GM19324 (cell line): ENCODE data around the gene RFLNA.

ENCODE experiments used
- ATAC-seq: cut with Tn5 transposase; IDR thresholded peaks from one replicate; pipeline ENCODE4 v1.9.1; 2021; ENCODE audit warnings: mild to moderate bottlenecking, moderate library complexity; ENCODE audit not compliant: unreplicated experiment, low FRiP score

The RFLNA gene

DNA sequence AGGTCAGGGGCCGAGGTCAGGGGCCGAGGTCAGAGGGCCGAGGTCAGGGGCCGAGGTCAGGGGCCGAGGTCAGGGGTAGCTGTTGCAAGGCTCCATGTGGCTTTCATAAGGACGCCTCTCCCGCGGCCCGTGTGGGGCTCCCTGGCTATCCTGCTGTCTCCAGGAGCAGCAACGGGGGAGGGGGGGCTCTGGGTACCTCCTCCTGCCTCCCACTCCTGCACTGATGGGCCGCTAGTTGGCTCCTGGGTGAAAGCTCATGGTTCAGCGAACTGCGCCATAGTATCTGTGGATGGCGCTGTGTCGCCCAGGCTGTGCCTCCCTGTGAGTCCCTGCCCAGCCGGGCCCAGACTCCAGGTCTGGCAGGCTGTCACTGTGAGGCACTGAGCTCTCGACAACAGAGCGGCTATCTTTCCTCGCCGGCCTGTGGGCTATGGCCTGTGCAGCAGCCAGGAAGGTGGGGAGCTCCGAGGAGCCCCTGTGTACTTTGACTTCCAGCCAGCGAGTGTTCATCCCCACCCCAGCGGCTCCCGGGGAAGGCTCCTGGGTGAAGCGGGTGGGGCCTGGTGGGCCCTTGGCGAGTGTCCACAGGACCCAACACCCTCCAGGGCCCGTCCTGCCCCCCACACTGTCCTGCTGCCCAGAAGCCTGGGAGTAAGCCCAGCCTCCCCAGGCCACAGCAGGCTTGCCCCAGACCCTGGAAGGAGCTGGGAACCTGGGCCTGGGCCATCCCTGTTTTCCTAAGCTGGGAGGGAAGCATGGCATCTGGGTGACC is 8.1 kb downstream of the RFLNA start:
- ATAC-seq, result no peak

DNA sequence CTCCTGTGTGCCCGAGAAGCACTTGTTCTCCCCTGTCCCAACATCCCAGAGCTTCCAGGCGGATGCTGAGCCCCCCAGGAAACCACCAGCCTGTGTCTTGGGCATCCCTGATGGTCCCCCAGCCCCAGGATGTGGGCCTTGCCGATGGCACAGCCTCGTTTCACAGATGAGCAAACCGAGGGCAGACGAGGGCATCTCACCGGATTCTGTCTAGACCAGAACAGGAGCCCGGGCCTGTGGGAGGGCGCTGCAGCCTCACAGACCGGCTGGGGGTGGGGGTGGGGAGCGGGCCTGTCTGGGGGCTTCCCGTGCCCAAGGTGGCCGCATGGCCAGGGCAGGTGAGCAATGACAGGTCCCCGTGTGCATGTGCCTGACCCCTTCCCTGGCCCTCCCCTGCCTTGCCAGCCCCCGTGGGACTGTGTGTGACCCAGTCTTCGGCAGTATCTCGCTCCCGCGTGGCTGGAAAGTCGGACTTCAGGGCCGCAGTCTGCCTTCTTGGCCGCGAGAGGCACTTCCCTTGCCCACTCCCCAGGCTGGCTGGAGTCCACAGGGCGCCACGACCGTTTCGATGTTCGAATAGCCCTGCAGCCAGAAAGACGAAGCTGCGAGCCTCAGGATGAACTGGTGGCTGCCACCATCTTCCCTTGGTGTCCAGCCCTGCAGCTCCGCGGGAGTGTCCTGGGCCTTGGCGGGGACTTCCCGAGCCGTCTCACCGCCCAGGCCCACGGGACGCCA is 8.9 kb downstream of the RFLNA start:
- no peak for ATAC-seq

DNA sequence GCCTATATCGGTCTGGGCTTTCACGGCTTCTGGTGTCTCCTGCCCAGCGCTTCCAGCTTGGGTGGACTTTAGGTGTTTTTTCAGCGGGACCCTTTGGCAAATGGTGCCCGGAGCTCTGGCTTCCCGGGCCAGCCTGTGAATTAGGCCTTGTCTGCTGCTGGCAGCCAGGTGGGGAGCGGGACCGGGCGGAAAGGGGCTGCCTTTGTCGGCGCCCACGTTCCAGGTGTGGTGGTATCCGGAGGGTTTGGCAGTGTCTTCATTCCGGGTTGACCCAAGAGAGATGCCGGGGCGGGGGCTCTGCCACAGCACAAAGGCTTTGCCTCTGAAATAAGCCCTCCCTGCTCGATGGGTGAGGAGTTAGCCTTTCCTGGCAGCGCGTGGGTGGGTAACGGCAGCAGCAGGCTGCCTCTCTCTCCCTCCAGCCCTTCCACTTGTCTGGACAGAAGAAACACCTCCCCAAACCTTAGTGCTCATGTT is 9.5 kb downstream of the RFLNA start:
- ATAC-seq, result no peak

DNA sequence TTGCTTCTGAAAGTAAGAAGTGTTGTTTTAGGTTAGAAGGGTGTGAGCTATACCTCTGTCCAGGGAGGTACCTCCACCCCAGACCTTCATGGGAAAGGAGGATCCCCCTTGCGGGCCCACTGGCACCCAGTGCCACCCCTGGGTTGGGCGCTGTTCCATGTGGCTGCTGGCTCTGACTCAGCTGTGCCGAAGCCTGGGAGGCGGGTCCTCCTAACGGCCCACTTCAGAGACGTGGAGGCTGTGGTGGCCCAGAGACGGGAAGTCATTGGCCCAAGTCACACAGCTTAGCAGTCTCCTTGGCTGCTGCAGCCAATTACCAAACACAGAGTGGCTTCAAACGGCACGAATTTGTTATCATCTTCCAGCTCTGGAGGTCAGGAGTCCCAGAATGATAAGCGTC is 10.2 kb downstream of the RFLNA start:
- no peak for ATAC-seq

DNA sequence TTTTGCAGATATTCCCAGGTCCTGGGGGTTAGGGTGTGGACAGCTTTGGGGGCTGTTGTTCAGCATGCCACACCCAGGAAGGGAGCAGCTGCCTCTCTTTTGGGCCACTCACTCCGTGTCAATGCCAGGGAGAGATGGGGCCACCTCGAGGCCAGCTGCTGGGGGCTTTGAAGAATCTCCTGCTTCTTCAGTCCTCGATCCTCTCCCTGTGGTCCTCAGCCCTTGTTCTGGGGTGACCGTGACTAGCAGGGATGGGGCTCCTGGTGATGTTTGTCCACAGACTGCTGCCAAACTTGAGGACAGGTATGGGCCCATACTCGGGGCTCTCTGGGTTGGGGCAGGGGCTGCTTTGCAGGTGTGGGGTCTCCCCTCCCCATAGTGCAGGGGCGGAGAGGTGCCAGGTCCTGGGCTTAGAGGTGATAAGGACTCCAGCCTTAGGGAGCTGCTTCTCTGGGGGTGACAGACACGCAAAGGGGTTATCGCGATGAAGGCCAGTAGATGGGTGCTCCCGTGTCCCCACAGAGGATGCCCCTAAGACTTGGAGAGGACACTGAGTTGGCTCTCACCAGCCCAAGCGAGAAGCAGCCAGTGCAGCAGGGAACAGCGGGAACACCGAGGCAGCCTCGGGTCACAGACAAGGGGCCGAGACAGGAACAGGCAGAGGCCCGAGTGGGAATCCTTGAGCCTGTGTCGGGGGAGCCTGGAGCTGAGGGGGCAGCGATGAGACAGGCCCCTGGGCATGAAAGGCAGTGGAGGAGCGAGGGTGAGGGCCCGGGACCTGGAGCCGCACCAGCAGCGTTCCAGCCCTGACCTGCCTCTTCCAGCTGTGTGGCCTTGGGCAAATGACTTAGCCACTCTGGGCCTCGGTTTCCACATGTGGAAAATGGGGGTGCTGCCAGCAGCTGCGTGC is 11.1 kb downstream of the RFLNA start:
- ATAC-seq, result no peak

DNA sequence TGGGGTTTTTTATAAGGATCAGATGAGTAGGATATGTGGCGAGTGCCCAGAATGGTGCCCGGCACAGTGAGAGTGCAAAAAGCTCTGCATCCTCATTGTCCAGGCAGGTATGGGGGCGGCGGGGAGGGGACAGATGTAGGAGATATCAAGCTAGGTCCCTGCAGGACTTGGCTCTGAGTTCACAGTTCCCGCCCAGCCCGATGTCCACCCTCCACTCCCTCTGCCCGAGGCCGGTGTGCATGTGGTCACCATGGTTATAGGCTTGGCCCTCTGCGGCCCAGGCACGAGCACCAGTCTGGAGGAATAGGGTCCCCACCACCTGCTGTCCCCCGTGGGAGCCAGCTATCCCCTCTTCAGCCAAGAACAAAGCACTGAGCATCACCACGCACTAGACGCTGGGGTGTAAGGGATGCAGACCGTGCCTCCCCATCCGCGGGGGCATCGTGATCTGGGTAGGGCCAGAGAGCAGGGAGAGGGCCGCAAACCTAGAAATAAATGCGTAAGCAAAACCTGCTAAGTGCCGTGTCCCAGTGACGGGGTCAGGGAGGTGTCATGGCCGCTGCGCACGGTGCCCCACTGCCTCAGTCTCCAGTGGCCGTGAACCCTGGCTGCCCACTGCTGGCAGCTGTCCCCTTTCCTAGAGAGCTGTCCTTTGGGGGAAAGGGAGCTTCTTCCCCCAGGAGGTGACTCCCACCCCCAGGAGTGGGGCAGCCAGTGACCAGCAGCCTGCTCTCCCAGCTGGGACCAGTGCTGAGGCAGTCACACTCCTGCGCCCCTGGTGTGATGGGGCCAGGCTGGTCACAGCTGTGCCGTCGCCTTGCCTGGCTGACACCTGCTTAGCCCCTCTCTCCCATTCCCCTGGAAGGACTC is 12.0 kb downstream of the RFLNA start:
- ATAC-seq, result no peak

DNA sequence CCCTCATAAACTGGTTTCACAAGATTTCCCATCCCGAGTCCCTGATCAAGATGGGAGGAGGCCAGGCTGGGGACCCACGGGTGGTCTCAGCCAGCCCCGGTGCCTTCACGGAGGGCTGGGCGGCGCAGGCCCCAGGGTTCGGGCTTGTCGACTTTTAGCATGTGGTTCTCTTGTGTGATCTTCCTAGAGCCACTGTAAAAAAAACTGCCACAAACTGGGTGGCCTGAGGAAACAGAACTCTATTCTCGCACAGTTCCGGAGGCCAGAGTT is 12.6 kb downstream of the RFLNA start:
- no peak for ATAC-seq

DNA sequence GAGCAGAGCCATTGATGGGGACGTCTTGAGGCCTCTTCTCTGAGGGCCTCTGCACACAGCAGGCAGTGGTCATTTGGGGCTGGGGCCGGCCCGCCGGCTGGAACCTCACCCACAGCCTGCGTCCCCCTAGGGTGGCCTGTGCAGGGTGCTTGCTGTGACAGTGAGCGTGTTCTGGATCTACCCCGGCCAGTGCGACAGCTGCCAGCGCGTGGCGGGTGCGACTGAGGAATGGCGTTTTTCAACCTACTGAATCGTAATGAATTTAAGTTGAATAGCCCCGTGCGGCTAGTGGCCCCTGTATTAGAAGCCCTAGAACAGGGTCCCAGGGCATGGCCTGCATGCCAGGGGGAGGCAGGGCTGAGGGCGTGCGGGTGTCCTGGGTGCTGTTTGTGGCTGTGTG is 13.8 kb downstream of the RFLNA start:
- ATAC-seq, result no peak

DNA sequence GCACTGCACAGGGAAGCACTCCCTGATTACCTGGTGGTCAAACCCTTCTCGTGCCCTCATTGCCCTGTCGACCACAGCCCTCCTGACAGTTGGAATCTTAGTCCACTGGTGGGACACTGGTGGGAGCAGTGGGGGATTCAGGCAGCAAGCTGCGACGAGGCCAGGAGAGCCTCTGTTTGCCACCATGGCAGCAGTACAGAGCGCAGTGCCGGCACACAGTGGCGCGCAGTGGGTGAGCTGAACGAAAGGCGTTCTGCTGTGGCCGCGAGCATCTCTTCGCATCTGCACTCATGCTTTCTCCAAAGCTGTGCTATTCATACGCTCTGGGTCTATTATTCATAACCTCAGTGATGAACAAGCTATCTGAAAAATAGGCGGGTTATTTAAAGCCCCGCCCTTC is 14.3 kb downstream of the RFLNA start:
- no peak for ATAC-seq

DNA sequence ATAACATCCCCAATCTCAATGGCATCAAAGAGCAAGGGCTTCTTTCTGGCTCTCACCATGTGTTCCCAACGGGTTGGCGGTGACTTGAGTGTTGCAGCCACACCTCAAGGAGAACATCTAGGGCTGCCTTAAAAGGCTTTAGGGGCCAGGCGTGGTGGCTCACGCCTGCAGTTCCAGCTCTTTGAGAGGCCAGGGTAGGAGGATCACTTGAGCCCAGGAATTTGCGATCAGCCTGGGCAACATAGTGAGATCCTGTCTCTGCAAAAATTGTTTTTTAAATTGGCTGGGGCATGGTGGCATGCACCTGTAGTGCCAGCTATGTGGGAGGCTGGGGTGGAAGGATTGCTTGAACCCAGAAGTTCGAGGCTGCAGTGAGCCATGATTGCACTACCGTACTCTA is 14.9 kb downstream of the RFLNA start:
- ATAC-seq, result no peak

DNA sequence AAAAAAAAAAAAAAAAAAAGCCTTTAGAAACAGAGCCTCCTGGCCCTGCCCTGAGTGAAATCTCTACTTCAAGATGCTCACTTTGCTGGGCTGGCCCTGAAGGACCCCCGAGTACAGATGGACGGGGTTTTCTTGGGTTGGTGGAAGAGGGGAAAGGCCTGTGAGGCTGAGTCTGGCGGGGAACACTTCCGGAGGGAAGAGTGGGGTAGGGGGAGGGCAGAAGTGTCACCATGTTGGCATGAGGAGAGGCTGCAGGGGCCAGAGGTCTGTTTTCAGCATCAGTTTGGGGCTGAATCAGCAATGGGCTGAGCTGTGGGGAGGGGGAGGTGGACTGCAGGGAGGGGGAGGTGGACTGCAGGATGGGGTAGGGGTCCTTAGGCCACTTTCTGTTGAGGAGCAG is 15.3 kb downstream of the RFLNA start:
- ATAC-seq, result no peak

DNA sequence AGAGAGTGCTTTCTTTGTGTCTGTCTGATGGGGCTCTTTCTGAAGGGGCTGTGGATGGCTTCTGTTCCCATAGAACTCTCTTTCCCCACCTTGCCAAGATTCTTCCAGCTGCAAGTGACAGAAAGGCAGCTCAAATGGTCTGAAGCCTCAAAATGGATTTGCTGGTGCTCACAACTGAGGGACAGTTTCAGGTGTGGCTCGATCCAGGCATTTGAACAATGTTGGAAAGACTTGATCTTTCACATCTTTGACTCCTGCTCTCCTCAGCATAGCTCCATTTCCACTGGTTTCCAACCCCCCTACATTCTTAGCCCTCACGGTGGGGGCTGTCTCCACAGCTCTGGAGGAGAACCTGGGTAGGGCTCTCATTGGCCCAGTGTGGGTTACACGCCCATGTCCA is 15.9 kb downstream of the RFLNA start:
- no peak for ATAC-seq

DNA sequence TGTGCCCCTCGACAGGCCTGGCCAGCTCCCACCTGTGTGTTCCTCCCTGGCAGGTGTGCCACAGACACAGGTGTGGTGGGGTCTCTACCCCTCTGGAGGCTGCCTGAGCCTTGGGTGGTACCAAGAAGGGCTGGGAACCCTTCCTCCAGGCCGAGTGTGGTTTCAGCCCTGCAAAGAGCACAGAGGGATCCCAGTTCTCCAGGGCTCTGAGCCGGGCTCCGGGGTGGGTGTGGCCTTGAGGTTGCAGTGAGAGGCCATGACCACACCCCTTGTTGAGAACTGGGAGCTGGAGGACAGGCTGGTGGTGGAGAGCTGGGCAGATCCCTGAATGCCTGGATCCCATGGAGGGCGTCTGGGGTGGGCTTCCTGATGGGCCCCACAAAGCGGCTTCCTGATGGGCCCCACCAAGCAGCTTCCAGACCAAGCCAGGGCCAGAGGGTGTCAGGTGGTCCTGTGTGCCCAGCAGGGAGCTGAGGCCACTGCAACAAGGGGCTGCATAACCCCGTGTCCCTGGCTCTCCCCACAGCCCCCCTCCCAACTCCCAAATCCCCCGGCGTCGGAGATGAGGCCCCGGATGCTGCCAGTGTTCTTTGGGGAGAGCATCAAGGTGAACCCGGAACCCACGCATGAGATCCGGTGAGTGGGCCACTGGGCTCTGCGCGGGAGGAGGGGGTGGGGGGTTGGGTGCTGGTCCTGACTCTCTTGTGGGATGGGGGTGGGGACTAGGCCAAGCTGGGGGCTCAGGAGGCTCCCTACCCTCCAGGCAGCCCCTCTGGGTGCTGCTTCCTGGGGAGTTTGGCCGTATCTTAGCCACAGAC is 16.6 kb downstream of the RFLNA start:
- ATAC-seq, result no peak

DNA sequence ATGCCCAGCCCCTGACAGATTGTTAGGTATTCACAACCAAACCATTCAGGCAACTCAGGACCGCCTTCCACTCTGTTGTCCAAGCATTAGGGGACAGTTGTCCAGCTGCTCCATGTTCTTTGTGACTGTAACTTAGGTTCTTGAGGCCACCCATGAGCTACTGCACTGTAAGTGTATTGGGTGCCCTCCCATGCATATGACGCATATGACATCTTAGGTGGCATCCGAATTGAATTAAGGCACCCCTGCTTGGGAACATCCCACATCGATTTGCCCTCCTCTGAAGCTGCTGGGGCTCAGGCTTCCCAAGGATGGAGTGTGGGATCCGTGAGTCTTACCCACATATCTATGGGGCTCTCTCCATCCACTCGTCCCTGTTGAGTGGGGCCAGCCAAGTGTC is 17.7 kb downstream of the RFLNA start:
- no peak for ATAC-seq

DNA sequence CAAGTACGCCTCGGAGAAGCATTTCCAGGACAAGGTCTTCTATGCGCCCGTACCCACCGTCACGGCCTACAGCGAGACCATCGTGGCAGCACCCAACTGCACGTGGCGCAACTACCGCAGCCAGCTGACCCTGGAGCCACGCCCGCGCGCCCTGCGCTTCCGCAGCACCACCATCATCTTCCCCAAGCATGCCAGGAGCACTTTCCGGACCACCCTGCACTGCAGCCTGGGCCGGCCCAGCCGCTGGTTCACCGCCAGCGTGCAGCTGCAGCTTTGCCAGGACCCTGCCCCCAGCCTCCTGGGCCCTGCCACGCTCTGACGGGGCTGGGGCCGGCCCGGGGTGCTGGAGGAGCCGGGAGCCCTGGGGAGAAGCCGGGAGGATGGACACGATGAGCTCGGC is 19.3 kb downstream of the RFLNA start:
- ATAC-seq, result no peak

DNA sequence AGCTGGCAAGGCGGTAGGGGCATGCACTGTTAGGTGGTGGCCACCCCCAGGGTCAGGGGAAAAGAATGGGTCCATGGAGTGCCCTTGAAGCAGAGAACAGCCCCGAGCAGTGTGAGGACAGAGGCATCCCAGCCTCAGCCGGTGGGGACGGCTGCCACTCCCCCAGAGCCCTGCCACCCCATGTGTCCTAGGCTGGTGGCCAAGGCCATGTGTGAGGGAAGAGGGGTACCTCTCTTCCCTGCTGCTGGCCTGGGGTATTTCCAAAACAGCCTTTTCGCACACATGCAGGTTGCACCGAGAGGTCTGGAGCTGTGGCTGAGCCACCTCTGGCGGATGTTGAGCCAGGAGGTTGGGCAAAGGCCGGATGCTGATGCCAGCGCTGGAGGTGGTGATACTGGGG is 19.9 kb downstream of the RFLNA start:
- no peak for ATAC-seq

DNA sequence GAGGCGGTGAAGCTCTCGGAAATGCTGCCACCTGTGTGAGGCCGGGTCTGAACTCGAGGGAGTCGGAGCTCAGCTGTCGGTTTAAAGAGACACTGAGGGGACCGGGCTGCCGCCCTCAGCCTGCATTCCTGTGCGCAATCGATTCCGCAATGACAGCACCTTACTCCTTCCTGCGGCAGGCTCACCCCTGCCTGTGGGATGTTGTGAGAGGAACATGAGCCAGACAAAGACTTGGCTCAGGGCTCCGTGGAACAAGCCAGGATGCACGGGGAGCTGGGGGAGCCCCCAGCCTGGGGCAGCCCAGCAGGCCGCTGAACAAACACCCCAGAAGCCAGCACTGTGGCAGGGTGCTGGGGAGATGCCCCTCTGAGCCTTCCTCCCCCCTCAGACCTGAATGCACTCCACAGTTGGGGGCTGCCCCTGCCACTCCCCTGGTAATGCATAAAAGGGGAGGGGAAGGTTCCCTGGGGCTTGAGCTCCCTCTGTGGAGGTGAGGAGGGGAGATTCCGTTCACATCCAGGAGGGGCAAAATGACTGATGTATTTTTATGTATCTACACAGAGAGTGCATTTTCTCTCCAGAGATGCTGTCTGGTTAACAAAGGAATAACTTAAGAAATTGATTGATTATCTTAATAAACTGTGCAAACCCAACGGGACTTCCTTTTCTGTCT is 20.6 kb downstream of the RFLNA start:
- ATAC-seq, result no peak

DNA sequence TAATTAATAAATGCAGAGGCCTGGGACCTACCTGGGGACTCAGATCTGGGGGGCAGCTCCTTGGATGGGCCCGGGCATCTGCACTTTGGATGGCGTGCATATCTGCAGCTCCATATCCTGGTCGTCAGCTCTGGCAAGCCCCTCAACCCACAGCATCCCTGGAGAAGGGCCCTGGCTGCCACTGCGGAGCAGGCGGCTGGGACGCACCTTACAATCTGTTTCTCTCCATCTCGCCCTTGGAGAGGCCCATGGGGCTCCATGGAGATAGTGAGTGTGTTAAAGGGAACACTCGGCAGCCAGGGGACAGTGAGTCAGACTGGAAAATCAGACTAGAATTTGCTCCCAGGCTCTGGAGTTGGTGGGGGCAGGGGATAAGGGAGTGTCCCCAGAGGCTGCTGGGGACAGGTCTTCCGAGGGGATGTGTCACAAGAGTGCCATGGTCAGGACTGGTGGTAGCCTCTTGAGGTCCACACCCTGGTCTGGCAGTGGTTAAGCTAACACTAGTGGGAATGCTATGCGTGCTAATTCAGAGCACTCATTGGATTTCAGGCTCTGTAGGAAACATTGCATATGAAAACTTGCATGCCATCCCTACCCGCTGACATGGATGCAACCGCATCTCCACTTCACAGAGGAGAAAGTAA is 21.5 kb downstream of the RFLNA start:
- ATAC-seq, result no peak

DNA sequence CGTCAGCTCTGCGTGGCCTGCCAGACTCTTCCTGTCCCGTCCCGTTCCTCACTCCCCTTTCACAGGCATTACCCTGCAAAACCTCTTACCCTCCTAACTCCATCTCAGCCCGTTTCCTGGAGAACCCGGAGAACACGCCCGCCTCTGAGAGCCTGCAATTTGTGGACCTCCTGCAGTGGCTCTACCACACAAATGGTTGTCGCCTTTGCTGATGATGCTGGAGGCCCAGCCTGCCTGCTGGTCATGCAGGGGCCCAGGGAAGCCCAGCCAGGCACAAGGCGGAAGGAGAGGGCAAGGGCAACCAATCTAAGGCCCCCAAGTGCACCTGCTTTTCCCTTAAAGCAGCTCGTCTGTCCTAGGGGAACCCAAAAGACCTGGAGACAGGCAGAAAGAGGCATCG is 22.5 kb downstream of the RFLNA start:
- no peak for ATAC-seq
